CD4-positive, alpha-beta T cell treated with Interleukin-4 for 4 hours (primary cell): ENCODE results near the gene PIGU.
"Not testable (repeated sequence)": the region's sequence is repeated elsewhere in the genome, so short reads cannot be mapped to it uniquely, and the experiment has no call there.

Source experiments
- DNase-seq: peaks from one replicate; pipeline ENCODE4 v3.0.0-alpha.2; 2020

PIGU gene, protein sequence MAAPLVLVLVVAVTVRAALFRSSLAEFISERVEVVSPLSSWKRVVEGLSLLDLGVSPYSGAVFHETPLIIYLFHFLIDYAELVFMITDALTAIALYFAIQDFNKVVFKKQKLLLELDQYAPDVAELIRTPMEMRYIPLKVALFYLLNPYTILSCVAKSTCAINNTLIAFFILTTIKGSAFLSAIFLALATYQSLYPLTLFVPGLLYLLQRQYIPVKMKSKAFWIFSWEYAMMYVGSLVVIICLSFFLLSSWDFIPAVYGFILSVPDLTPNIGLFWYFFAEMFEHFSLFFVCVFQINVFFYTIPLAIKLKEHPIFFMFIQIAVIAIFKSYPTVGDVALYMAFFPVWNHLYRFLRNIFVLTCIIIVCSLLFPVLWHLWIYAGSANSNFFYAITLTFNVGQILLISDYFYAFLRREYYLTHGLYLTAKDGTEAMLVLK

DNA sequence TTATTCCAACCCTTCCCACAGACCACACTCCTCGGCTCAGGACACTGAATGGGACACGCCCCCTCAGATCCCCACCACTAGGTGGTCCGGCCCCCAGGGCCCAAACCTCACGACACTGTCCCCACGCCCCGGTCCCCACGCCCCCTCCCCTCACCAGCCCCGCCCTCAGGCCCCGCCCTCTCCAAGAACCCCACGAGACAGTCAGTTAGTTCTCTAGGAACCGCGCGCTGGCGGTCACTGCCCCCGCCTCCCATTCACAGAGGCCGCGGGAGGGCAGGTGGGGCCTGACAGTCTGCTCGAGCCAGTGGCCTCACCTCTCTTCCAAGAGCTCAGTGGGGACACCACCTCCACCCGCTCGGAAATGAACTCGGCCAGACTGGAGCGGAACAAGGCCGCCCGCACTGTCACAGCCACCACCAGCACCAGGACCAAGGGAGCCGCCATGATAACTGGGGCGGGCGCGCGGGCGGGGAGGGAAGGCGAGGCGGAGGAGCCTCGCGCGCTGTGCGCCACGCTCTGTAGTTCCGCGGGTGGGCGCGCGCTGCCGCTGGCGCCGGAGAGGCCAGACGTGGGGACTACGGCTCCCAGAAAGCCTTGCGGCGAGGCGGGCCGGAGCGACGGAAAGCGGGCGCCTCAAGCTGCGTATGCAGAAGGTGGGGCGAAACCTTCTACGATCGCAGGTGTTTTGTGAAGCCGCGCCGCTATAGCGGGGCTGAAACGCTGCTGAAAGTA is at the start of gene PIGU:
Gene PIGU, minus strand, starts transcription at position 451 of the 732 bp plus-strand sequence. Its CDS starts 7 bp downstream, at position 444.
- peak; percentile 94 for DNase-seq

DNA sequence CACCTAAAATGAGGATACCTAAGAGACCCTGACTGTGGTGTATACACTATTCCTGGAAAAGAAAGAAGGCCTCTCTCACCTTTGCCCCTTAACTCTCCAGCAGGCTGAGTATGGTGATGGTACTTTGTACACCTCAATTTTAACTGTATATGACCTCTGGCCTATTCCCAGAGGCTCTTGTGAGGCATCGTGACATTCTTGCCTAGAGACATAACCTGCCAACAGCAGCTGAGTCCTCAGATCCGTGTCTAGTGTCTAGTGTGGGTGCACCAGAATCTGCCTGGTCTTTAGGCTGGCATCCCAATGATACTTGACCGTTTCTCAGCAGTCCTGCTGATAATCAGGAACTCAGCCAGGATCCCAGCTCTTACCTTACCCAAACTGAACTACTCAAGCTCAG is 47.3 kb upstream of the PIGU start:
- no peak for DNase-seq

DNA sequence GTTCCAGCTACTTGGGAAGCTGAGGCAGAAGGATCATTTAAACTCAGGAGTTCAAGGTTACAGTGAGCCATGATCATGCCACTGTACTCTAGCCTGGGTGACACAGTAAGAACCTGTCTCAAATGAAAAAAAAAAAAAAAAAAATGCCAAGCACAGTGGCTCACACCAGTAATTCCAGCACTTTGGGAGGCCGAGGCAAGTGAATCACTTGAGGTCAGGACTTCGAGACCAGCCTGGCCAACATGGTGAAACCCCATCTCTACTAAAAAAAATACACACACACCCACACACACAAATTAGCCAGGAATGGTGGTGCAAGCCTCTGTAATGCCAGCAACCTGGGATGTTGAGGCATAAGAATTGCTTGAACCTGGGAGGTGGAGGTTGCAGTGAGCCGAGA is 45.7 kb upstream of the PIGU start:
- DNase-seq, result not testable (repeated sequence)

DNA sequence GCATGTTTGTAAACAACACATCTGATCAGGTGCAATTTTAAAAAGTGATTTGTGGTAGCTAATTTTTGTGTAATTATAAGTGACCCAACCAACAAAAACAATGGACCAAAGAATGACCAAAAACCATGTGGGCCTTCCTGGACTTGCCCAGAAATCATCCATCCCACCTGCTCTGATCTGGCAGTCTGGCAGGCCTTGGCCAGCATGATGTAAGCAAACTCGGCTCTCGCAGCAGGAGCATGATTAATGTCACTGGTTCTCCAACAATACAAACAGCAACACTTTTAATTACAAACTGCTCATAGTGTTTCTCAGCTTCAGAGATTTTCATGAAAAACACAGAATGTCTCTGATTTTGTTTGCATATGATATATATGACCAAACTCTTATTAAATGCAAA is 43.4 kb upstream of the PIGU start:
- DNase-seq, result no peak

DNA sequence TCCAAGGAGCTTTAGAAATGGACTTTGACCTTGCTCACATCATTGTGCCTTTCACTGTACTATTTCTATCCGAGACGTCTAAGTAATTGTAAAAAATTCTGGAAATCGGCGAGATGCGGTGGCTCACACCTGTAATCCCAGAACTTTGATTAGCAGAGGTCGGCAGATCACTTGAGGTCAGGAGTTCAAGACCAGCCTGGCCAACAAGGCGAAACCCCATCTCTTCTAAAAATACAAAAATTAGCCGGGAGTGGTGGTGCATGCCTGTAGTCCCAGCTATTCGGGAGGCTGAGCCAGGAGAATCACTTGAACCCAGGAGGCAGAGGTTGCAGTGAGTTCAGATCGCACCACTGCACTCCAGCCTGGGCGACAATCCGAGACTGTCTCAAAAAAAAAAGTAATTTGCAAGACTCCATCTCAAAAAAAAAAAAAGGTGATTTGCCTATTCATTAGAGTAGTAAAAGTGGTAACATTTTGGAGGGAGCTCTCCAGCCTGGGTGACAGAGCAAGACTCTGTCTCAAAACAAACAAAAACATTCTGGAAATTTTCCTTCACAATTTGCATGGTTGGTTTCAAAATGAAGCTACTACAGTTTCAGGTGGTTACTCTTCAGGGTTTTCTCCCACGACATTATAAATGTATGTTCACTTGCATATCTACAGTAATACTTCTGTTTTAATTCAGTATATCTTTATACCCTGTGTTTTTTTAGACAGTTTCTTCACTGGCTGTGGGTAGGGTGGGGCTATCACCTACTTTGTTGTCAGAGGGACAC is 42.5 kb upstream of the PIGU start:
- not testable (repeated sequence) for DNase-seq

DNA sequence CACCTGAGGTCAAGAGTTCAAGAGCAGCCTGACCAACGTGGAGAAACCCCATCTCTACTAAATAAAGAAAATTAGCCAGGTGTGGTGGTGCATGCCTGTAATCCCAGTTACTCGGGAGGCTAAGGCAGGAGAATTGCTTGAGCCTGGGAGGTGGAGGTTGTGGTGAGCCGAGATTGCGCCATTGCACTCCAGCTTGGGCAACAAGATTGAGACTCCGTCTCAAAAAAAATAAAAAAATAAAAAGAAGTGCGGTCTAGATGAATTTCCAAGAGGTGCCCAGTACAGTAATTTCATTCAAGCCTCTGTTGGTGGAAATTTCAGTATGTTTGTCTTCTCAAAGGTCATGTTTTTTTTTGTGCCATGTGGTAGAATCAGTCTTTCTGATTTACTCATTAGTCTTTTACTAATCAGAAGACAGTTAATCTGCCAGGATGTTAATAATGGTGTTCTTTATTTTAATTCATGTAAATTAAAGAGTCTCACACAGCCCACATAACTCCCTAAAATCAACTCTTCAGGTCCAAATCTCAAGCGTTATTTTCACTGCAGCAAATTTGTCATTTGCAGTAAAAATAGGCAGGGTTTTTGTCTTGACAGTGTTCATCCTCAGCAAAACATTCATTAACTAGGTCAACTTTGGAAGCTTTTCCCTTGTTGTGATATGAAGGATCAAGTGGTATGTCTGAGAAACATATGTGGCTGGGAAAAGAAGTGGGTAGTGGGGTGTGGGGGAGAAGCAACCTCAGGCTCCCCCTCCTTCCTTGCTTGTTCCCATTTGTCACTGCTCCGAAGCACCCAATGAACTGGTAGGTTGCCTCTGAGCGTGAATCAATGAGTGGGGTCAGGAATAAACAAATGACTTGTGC is 40.6 kb upstream of the PIGU start:
- DNase-seq, result no peak

DNA sequence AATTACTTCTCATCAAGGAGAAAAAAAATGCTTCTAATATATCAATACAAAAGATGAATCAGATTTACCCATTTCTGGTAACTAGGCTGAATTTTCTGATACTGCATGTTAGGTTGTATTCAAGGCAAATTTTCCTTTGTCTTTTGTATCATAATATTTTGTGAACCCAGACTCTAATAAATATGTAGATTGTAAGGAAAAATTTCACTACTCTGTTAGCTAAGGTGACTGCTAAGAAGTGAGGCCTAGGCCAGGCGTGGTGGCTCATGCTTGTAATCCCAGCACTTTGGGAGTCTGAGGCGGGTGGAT is 40.0 kb upstream of the PIGU start:
- DNase-seq, result no peak

DNA sequence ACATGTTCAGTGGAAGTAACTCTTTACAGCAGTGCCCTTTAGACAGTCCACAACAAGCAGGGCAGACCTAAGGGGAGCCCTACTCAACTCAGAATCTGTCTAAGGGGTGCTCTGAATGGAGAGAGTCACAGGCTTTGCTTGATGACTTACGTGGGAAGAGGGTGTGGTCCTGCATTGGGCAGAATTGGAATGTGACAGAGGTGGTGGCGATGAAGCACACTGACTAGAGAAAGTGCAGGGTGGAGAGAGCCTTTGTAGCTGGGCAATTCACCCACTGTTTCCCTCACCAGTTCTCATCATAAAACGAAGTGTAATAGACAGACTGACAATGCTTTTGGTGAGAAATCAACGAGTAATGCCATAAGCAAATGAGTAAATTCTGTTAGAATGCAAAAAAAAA is 38.5 kb upstream of the PIGU start:
- DNase-seq, result no peak

DNA sequence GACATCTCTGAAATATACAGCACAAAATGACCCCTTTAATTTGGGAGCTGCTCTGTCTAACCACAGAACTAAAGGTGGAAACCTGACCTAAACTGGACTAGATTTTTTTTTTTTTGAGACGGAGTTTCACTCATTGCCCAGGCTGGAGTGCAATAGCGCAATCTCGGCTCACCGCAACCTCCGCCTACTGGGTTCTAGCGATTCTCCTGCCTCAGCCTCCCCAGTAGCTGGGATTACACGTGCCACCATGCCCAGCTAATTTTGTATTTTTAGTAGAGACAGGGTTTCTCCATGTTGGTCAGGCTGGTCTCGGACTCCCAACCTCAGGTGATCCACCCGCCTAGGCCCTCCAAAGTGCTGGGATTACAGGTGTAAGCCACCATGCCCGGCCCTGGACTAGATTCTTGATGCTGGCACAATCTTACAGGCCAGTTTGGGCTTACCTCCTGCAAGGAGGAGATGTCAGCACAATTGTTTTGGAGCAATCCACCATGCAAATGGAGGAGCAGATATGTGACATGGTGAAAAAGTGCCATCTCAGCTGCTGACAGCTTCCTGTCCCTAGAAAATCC is 37.1 kb upstream of the PIGU start:
- not testable (repeated sequence) for DNase-seq

DNA sequence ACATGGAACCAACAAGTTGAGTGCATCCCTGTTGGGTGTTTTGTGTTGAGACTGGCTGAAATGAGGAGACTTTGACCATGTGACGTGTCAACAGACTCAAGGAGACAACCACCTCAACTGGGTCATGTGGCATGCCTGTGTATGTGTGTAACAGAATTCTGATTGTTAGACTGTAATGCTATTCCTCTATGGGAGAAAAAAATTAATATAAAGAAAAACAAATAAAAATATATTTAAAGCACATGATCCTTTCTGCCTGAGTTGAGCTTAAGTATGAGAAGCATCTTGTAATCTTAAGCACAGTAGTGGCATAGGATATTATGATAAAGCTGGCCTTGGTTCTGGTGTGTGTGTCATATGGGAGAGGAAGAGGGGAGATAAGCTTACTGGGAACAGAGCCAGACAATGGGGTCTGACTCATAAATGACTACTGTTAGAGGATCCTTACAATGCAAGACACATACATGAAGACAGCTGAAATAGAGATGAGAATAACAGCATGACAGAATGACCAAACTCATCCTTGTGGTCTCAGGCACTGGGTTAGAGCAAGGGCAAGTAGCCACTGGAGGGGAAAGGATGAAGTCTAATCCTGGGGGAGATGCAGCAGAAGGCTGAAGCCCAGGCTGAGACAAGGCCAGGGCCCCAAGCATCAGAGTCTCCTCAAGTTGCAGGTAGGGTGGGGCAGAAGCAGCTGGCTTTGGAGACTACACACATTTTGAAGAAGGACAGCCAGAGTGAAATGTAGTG is 36.5 kb upstream of the PIGU start:
- DNase-seq, result no peak

DNA sequence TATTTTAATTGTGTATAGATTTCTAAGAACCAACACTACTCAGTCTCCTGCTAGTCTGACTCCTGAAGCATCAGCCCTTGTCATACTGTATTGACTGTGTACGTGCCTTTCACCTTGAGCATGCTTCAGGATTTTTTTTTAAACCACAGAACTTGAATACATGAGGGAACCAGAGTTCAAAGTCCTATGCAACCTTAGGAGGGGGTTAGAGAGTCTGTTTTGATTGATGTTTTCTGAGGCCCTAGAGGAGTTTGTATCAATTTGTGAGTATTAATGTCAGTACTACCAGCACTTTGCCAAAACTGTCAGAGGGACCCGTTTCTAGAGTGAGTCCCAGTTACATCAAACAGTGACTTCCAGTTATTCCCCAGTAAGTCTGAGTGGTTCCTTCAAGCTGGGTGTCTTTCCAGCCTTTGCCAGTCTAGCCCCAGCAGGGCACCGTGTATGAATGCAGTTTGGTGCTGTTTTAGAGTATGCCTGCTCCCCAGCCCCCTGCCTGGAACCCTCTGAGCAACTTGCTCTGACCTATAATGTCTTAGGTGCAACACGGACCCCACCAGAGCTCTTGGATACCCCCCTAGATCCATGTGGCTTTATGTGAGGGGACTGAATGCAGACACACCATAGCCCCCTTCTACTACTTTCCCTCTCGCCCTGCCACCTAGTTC is 35.8 kb upstream of the PIGU start:
- no peak for DNase-seq

DNA sequence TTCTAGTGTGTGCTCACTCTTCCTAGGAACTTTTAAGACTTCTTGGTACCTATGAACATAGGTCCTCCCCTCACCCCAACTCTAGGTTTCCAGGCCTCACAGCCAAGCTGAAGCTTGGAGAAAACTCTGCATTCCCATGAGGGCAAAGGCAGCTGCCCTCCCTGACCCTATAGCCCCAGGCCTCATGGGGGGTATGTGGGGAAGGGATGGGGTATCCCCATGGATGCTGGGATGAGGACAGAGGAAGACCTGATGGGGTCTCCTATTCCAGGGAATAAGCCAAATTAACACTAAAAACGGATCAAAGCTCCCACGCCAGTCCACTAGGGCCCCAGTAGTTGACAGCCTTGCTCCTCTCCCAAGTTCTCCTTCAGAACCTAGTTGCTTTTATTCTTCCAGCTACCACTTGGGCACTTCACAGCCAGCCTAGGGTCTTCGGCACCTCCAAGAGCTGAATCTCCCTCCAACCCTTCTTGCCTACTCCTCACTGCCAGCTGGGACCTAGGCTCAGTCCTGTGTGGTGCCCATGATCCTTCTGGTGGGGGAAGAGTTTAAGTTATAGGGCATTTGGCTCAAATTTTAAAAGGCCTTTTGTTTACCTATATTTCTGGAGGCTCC is 35.0 kb upstream of the PIGU start:
- no peak for DNase-seq

DNA sequence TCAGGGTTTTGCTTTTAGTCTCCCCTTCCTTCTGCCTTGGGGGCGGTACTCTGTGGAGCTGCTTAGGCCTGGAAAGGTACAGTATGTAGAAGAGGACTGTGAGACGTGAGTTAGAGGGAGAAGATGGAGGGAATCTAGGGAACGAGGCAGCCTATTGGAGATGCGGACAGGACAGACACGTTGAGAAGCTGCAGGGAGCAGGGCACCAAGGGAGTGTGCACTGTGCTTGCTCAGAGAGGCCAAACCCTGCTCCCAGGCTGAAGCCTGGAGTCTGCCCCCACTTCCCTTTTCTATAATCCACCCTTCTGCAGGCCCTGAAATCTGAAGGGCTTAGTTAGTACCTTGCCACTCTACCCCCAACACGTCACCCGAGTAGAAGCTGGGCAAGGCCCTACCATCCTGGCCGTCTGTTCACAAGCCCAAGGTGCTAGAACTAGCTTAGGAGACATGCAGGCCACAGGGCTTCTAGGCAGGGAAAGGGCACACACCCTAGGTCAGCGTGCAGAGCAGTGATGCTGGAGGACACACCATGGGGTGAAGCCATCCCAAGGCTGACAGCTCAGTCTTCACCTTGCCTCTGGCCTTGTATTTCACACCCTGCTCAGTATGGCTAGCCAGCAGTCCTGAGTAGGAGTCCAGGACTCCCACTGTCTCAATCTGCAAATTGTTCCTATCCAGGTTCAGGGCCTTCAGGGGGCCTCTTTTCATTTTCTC is 34.1 kb upstream of the PIGU start:
- DNase-seq, result no peak

DNA sequence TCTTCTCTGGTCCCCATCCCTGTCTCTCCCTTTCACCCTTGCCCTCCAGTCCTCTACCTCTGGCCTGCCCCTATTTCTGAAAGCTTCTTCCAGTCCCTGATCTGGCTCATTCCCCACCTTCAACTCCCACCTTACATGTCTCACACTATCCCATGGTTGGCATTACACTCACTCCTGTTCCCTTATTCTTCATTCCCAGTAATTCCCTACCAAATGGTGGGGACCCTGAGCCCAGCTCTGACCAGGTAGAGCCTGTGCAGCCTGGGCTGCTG is 33.6 kb upstream of the PIGU start:
- DNase-seq, result no peak

DNA sequence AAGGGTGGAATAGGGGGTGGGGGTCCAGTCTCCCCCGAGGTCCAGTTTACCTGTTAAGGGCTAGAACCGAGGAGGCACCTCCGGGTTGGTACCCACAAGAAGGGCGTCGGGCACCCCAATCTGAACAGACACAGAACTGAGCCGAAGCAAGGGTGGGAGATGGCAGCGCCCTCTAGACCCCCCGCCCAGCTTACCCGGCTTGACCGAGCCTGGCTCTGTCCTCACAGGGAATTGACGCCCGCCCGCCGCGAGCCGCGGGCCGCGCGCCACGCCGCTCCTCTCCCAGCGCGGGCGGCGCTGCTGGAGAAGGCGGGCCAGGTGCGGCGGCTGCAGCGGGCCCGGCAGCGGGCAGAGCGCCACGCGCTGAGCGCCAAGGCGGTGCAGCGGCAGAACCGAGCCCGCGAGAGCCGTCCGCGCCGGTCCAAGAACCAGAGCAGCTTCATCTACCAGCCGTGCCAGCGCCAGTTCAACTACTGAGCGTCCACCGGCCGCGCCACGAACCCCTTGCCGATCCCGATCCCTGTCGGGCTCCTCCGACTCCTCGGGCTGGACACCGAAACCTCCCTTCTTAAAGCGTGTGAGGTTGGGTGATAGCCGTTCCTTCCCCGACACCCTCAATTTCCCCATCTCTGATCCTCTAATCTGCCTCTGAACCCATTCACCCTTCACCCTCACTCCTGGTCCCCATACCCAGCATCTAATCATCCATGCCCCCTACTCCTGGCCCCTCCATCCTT is 33.1 kb upstream of the PIGU start:
- DNase-seq, result no peak

DNA sequence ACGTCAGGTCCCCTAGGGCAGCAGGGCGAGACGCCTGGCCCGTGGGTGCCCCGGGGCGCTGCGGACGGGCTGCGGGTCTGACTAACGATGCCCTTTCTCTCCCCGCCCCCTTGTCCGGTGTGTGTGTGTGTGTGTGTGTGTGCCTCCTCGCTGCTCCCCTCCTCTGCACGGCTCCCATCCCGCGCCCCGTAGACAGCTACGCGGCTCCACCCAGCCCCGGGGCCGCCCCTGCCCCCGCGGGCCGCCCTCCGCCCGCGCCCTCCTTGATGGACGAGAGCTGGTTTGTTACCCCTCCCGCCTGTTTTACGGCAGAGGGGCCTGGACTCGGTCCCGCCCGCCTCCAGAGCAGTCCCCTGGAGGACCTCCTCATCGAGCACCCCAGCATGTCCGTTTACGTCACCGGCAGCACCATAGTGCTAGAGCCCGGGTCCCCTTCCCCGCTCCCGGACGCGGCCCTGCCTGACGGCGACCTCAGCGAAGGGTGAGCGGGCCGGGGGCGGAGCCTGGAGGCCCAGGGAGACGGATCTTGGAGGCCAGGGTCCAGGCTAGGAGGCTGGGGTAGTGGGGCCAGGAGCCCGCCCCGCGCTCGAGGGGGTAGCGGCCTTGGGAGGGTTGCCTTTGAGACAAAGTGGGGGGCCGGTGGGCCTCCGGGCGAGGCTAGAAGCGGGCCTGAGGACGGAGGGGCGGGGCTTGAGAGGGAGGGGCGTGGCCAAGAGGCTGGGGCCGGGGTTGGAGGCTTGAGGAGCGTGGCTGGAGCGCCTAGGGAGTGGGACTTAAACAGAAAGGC is 32.3 kb upstream of the PIGU start:
- peak; percentile 84 for DNase-seq

DNA sequence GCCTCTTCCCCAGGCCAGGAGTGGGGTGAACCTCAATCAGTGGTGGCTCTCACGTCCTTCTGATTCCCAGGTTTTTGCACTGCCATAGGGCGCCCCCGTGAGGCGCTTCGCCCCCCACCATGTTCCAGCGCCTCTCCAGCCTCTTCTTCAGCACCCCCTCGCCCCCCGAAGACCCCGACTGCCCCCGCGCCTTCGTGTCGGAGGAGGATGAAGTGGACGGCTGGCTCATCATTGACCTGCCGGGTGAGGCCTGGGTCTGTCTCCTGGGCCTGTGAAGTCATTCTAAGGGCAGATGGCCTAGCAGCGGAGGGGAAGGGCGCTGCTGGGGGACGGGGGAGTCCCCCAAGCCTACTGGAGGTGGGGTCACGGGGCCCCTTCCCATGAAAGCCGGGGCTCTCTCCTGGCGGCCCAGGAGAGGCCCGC is 31.7 kb upstream of the PIGU start:
- peak; percentile 46 for DNase-seq
